ENCODE results near the gene RPS27L.

Gene RPS27L

DNA sequence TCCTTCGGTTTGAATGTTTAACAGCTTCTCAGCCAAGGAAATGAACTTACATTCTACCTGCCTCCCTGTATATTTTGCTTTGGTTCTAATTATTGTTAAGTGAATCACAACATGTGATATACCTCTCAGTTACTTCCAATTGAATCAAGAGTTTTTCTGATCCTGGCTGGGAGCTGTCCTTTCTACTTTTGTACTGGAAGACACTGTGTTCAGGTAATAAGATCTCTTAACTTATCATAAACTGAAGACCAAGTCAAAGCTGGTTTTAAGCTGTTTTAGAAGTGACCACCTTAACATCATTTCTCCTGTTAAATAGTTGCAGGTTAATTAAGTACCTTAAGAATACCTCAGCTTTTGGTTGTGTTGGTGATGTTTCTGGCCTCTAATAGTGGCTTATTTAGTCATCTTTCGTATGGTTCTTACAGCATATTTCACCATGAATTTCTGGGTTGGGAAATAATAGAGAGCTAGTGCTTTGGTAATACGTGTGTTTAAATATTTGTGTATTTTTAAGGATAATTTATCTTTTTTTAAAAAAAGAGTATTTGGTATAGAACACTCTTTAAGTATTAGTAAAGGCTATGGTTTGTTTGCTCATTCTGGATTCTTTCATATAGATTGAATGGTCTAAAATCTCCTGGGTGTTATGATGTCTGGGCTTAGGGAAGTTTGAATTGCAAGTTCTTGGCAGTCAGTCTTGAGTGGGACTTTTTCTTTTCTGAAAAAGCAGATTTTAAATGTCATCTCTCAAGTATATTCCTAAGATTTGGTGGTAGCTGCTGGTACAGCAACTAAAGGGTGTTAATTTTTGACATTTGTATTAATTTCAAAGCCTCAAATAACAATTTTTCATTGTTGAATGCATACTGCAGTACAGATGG is 33.7 kb upstream of the RPS27L start:
- TF ChIP-seq OSR1 (CRISPR knock-in tag; IDR thresholded peaks at IDR 0.05) (no peak), ZFP30 (CRISPR knock-in tag; IDR thresholded peaks at IDR 0.05) (no peak), PATZ1 (CRISPR knock-in tag; IDR thresholded peaks at IDR 0.05; ENCODE audit: borderline replicate concordance) (no peak), GLIS3 (CRISPR knock-in tag; IDR thresholded peaks at IDR 0.05) (no peak), TCF4 (CRISPR knock-in tag; IDR thresholded peaks at IDR 0.05; ENCODE audit: borderline replicate concordance) (no peak), ZNF565 (CRISPR knock-in tag; conservative IDR thresholded peaks at IDR 0.05; ENCODE audit: low read depth) (no peak), TOX (CRISPR knock-in tag; IDR thresholded peaks at IDR 0.05; ENCODE audit: borderline replicate concordance) (no peak), ISL1 (CRISPR knock-in tag; IDR thresholded peaks at IDR 0.05) (no peak), ZFP3 (CRISPR knock-in tag; IDR thresholded peaks at IDR 0.05) (no peak), PPARA (CRISPR knock-in tag; IDR thresholded peaks at IDR 0.05; ENCODE audit: borderline replicate concordance) (no peak)
- TF ChIP-seq, protein P1, sequence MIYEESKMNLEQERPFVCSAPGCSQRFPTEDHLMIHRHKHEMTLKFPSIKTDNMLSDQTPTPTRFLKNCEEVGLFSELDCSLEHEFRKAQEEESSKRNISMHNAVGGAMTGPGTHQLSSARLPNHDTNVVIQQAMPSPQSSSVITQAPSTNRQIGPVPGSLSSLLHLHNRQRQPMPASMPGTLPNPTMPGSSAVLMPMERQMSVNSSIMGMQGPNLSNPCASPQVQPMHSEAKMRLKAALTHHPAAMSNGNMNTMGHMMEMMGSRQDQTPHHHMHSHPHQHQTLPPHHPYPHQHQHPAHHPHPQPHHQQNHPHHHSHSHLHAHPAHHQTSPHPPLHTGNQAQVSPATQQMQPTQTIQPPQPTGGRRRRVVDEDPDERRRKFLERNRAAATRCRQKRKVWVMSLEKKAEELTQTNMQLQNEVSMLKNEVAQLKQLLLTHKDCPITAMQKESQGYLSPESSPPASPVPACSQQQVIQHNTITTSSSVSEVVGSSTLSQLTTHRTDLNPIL (CRISPR knock-in tag; IDR thresholded peaks at IDR 0.05; ENCODE audit: low read depth) = no peak
- no peak for ATAC-seq

GRCh38 chr15:63189941-63190768 is 32.9 kb upstream of the RPS27L start:
- peak; percentile 2; the same call in 1 of the 3 replicates for ATAC-seq
- no peak for TF ChIP-seq PPARA (CRISPR knock-in tag; IDR thresholded peaks at IDR 0.05; ENCODE audit: borderline replicate concordance)
- no peak for TF ChIP-seq SNAI2 (CRISPR knock-in tag; IDR thresholded peaks at IDR 0.05)
- TF ChIP-seq TOX (CRISPR knock-in tag; IDR thresholded peaks at IDR 0.05; ENCODE audit: borderline replicate concordance) = no peak
- TF ChIP-seq, protein P2, sequence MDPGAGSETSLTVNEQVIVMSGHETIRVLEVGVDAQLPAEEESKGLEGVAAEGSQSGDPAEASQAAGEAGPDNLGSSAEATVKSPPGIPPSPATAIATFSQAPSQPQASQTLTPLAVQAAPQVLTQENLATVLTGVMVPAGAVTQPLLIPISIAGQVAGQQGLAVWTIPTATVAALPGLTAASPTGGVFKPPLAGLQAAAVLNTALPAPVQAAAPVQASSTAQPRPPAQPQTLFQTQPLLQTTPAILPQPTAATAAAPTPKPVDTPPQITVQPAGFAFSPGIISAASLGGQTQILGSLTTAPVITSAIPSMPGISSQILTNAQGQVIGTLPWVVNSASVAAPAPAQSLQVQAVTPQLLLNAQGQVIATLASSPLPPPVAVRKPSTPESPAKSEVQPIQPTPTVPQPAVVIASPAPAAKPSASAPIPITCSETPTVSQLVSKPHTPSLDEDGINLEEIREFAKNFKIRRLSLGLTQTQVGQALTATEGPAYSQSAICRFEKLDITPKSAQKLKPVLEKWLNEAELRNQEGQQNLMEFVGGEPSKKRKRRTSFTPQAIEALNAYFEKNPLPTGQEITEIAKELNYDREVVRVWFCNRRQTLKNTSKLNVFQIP (CRISPR knock-in tag; IDR thresholded peaks at IDR 0.05; ENCODE audit: borderline replicate concordance, low read depth) = no peak
- TF ChIP-seq, protein P3, sequence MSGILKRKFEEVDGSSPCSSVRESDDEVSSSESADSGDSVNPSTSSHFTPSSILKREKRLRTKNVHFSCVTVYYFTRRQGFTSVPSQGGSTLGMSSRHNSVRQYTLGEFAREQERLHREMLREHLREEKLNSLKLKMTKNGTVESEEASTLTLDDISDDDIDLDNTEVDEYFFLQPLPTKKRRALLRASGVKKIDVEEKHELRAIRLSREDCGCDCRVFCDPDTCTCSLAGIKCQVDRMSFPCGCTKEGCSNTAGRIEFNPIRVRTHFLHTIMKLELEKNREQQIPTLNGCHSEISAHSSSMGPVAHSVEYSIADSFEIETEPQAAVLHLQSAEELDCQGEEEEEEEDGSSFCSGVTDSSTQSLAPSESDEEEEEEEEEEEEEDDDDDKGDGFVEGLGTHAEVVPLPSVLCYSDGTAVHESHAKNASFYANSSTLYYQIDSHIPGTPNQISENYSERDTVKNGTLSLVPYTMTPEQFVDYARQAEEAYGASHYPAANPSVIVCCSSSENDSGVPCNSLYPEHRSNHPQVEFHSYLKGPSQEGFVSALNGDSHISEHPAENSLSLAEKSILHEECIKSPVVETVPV (CRISPR knock-in tag; IDR thresholded peaks at IDR 0.05) = no peak
- no peak for TF ChIP-seq ZNF8 (CRISPR knock-in tag; IDR thresholded peaks at IDR 0.05)
- TF ChIP-seq ZNF565 (CRISPR knock-in tag; conservative IDR thresholded peaks at IDR 0.05; ENCODE audit: low read depth) = no peak
- TF ChIP-seq ISL1 (CRISPR knock-in tag; IDR thresholded peaks at IDR 0.05) = no peak
- TF ChIP-seq ESRRG (CRISPR knock-in tag; IDR thresholded peaks at IDR 0.05) = no peak
- TF ChIP-seq PATZ1 (CRISPR knock-in tag; IDR thresholded peaks at IDR 0.05; ENCODE audit: borderline replicate concordance) = no peak
- TF ChIP-seq TCF4 (CRISPR knock-in tag; IDR thresholded peaks at IDR 0.05; ENCODE audit: borderline replicate concordance) = no peak
- TF ChIP-seq ZC3H10 (CRISPR knock-in tag; IDR thresholded peaks at IDR 0.05) = no peak
- TF ChIP-seq, protein P1 (CRISPR knock-in tag; IDR thresholded peaks at IDR 0.05; ENCODE audit: low read depth) = no peak
- no peak for TF ChIP-seq CSDC2 (CRISPR knock-in tag; IDR thresholded peaks at IDR 0.05)
- TF ChIP-seq OSR1 (CRISPR knock-in tag; IDR thresholded peaks at IDR 0.05) = no peak
- TF ChIP-seq TSHZ2 (CRISPR knock-in tag; IDR thresholded peaks at IDR 0.05) = no peak
- no peak for TF ChIP-seq GLIS3 (CRISPR knock-in tag; IDR thresholded peaks at IDR 0.05)
- TF ChIP-seq ARNTL (CRISPR knock-in tag; IDR thresholded peaks at IDR 0.05; ENCODE audit: borderline replicate concordance, low read depth) = no peak

Measured in SK-N-SH treated with all-trans-retinoic acid at 6 μM for 48 hours (cell line).